GM12878 (cell line): ENCODE measurements around the gene ARHGDIG. TPM values are rescaled to one million over a fixed set of nuclear protein-coding genes. Genes with fewer than 3 reads are reported as not detected.

Experiments
- JUNB ChIP-seq: IDR thresholded peaks from 2 replicates; pipeline ENCODE4 v1.6.1; 2016; ENCODE audit warnings: antibody characterized with exemption, mild to moderate bottlenecking
- NFIC ChIP-seq: IDR thresholded peaks from 2 replicates; pipeline ENCODE4 v1.6.1; 2012; ENCODE audit warnings: low read depth, mild to moderate bottlenecking, inconsistent platforms, low read length, moderate library complexity
- RELA ChIP-seq: fragments of 450-650 bp; IDR thresholded peaks from 2 replicates; pipeline ENCODE4 v1.8.0; 2014; ENCODE audit warnings: borderline replicate concordance; ENCODE audit not compliant: partially characterized antibody
- SMC3 ChIP-seq: IDR thresholded peaks from 2 replicates; pipeline ENCODE4 v1.6.1; 2011; ENCODE audit warnings: low read length, improper control_type of control experiment, borderline replicate concordance
- SREBF2 ChIP-seq: IDR thresholded peaks from 2 replicates; pipeline ENCODE4 v1.6.1; 2012; ENCODE audit warnings: mild to moderate bottlenecking, low read length
- ZNF217 ChIP-seq: fragments of 450-650 bp; IDR thresholded peaks from 2 replicates; pipeline ENCODE4 v1.6.1; 2017; ENCODE audit warnings: antibody characterized with exemption, mild to moderate bottlenecking
- polyA plus RNA-seq, 11 experiments: library from polyadenylated mRNA; depleted of rRNA in 4 of 11; unstranded in 6 of 11; stranded (reverse) in 5 of 11; fragments of >200 nt; fragmentation: Nextera tagmentation in 4 of 11; fragmentation: Illumina TruSeq in 1 of 11; extraction: Ambion mirVana in 4 of 11; extraction: Trizol in 1 of 11; gene quantifications; 1 replicate in 1 of 11; 2 replicates in 10 of 11; pipeline versions ENCODE4 v1.2.1 to v1.2.3, GENCODE V29; 2011 to 2016; ENCODE audit warnings: inconsistent platforms in 2 of 11, missing spikeins in 2 of 11, low read depth in 1 of 11
- total RNA-seq, 4 experiments: library from RNA; depleted of rRNA in 3 of 4; stranded (reverse); fragments of >200 nt in 3 of 4; fragmentation: Illumina TruSeq in 1 of 4; extraction: Trizol in 1 of 4; gene quantifications; 2 replicates each; pipeline versions ENCODE4 v1.2.1 to v1.2.3, GENCODE V29; 2013 to 2021
- TF ChIP-seq, protein P1 (sequence below): fragments of 450-650 bp; IDR thresholded peaks from 2 replicates; pipeline ENCODE4 v1.6.1; 2017; ENCODE audit warnings: mild to moderate bottlenecking, low read depth, inconsistent platforms; ENCODE audit not compliant: poor library complexity, severe bottlenecking
- TF ChIP-seq, protein P2 (sequence below): fragments of 450-650 bp; IDR thresholded peaks from 2 replicates; pipeline ENCODE4 v1.6.1; 2014; ENCODE audit warnings: mild to moderate bottlenecking
- TF ChIP-seq, protein P3 (sequence below): fragments of 450-650 bp; IDR thresholded peaks from 2 replicates; pipeline ENCODE4 v1.6.1; 2017; ENCODE audit warnings: antibody characterized with exemption, mild to moderate bottlenecking, moderate library complexity

Gene ARHGDIG
- total and polyA plus RNA-seq, 10 of the 15 experiments (the other 5 are each of a cell fraction or from before 2014, with no cell fraction given) = not detected

DNA sequence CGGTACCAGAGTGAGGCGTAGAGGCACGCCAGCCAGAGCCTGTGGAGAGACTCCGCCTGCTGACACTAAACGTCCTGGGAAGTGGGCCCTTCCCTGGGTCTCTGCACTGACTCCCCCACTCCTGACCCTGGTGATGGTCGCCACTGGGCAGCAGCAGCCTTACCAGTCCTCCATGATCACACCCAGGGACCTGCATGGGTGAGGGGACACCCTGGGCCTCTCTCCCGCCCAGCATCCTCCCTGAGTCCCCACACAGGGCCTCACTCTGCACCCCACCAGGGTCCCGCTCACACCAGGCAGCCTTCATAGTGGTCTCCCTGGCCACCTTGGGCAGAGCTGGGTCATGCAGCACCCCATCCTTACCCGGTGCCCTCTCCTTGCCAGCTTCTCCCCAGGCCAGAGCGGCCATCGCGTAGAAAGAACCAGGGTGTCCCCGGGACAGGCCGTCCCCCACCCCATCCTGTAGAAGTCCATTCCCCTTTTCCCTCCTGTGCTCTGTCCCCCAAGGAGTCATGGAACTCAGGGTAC is 15.3 kb upstream of the ARHGDIG start (continued):
- TF ChIP-seq SMC3 = no peak
- TF ChIP-seq ZNF217 = no peak
- TF ChIP-seq JUNB = no peak
- TF ChIP-seq, protein P1, sequence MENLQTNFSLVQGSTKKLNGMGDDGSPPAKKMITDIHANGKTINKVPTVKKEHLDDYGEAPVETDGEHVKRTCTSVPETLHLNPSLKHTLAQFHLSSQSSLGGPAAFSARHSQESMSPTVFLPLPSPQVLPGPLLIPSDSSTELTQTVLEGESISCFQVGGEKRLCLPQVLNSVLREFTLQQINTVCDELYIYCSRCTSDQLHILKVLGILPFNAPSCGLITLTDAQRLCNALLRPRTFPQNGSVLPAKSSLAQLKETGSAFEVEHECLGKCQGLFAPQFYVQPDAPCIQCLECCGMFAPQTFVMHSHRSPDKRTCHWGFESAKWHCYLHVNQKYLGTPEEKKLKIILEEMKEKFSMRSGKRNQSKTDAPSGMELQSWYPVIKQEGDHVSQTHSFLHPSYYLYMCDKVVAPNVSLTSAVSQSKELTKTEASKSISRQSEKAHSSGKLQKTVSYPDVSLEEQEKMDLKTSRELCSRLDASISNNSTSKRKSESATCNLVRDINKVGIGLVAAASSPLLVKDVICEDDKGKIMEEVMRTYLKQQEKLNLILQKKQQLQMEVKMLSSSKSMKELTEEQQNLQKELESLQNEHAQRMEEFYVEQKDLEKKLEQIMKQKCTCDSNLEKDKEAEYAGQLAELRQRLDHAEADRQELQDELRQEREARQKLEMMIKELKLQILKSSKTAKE = no peak
- TF ChIP-seq, protein P2, sequence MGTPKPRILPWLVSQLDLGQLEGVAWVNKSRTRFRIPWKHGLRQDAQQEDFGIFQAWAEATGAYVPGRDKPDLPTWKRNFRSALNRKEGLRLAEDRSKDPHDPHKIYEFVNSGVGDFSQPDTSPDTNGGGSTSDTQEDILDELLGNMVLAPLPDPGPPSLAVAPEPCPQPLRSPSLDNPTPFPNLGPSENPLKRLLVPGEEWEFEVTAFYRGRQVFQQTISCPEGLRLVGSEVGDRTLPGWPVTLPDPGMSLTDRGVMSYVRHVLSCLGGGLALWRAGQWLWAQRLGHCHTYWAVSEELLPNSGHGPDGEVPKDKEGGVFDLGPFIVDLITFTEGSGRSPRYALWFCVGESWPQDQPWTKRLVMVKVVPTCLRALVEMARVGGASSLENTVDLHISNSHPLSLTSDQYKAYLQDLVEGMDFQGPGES = no peak
- no peak for TF ChIP-seq RELA
- TF ChIP-seq NFIC = no peak
- TF ChIP-seq, protein P3, sequence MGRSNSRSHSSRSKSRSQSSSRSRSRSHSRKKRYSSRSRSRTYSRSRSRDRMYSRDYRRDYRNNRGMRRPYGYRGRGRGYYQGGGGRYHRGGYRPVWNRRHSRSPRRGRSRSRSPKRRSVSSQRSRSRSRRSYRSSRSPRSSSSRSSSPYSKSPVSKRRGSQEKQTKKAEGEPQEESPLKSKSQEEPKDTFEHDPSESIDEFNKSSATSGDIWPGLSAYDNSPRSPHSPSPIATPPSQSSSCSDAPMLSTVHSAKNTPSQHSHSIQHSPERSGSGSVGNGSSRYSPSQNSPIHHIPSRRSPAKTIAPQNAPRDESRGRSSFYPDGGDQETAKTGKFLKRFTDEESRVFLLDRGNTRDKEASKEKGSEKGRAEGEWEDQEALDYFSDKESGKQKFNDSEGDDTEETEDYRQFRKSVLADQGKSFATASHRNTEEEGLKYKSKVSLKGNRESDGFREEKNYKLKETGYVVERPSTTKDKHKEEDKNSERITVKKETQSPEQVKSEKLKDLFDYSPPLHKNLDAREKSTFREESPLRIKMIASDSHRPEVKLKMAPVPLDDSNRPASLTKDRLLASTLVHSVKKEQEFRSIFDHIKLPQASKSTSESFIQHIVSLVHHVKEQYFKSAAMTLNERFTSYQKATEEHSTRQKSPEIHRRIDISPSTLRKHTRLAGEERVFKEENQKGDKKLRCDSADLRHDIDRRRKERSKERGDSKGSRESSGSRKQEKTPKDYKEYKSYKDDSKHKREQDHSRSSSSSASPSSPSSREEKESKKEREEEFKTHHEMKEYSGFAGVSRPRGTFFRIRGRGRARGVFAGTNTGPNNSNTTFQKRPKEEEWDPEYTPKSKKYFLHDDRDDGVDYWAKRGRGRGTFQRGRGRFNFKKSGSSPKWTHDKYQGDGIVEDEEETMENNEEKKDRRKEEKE = no peak
- no peak for TF ChIP-seq SREBF2
